Measurements from ENCODE around the gene IGDCC3.
A peak's percentile ranks its signal among the peaks of the same experiment; 100 is the strongest.

Gene IGDCC3

GRCh38 chr15:65286704-65287519 lies 90.9 kb downstream of the IGDCC3 start, which contains the start of gene PARP16:
Gene PARP16, minus strand, starts transcription at chr15:65286883. Its CDS starts 457 bp downstream, at chr15:65286426.
- DNase-seq (ENCODE audit: low read depth): peak; percentile 95

DNA sequence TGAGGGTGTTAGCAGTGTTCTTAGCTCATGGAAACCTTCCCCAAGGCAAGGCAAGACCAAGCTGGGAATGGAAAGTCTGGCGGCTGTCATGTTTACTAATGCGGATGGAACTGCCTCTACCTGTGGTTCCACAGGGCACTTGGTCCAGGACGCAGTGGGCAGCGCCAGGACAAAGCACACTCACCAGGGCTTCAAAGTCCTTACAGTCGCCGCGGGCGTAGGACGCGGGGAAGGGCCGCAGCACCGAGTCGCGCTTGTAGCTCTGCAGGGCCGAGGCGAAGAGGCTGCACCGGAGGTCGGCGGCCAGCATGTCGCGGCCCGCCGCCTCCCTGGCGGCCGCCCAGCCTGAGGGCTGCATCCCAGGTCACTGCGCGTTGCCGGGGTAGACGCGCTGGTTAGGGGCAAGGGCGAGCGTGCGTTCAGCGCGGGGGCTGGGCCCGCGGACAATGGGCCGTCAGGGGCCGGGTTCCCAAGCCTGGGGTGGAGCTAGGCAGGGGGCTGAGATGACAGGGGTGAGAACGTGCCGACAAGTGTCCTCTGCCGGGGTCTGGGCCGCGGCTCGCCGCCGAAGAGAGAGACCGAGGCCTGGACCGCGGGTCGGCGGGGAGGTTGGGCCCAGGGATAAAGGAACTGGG lies 91.6 kb downstream of the IGDCC3 start:
- DNase-seq (ENCODE audit: low read depth): no peak

DNA sequence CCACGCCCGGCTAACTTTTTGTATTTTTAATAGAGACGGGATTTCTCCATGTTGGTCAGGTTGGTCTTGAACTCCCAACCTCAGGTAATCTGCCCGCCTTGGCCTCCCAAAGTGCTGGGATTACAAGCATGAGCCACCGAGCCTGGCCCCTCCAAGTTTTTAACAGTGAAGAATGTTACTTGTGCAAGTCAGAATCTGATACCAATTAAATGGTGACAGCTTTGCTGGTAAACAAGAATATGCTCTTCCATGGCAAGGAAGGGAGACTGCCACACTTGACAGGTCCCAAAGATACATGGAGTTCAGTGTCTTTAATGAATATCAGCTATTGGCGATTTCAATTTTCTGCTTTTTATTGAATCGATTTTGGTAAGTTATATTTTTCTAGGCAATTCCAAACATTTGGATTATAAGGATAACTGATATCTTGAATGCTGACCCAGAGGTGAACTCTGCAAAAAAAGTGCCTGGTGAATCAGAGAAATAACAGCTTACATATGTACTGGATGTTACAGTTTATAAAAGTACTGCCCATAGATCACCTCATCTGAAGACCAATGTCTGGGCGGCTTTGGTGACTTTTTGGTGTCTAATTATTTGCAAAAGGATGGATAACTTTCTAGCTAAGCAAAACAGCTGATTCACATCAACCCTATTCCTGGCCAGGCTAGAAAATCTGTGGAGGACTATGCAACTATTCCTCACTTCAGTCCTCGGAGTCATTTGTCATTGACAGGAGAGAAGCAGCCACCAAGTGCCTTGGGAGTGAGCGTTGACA lies 92.3 kb downstream of the IGDCC3 start:
- DNase-seq (ENCODE audit: low read depth): no peak

DNA sequence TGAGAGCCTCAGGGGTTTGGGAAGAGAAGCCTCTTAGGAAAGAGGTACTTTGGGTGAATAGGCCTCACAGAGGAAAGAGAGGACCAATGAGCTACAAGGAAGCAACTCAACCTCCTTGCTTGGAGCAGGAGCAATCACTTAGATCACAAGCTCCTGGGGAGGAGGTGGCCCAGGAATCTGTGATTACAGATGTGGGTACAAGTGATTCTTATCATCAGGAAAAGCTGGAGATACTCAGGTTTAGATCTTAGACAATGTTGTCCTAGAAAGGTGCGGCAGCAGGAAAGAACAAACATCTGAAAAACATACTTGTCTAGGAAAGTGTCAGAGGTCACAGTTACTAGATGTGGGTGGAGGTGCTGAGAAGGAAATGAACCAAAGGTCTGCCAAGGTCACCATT lies 99.3 kb downstream of the IGDCC3 start:
- no peak for DNase-seq (ENCODE audit: low read depth)
